Right lobe of liver (tissue), 6 donors: ENCODE results near the gene AHCYL2. TPM values are rescaled to one million over a fixed set of nuclear protein-coding genes. Genes with fewer than 3 reads are reported as not detected.

ENCODE experiments used
- ATAC-seq, 4 donors: fragments of 200-7000 bp; cut with Tn5 transposase; one replicate each; pipeline ENCODE4 v1.9.1; 2020; ENCODE audit warnings: mild to moderate bottlenecking in 4 of 4, moderate library complexity in 4 of 4
- DNase-seq, 3 donors: peaks; one replicate each; pipeline ENCODE4 v3.0.0-alpha.2; 2020
- H3K27ac ChIP-seq, 3 donors: fragments of 200-600 bp; one replicate each; pipeline ENCODE4 v1.8.0; 2022
- H3K27me3 ChIP-seq, 2 donors: fragments of 200-600 bp; one replicate each; pipeline ENCODE4 v1.8.0; 2022
- H3K36me3 ChIP-seq, 4 donors: fragments of 200-600 bp; sonication (generic) in 1 of 4; one replicate each; pipeline versions ENCODE4 v1.5.1 to v1.8.0; 2017 to 2022; ENCODE audit warnings: control low read depth in 1 of 4
- H3K4me1 ChIP-seq, 4 donors: fragments of 200-600 bp; sonication (generic) in 1 of 4; one replicate each; pipeline versions ENCODE4 v1.5.1 to v1.8.0; 2017 to 2022; ENCODE audit warnings: control low read depth in 1 of 4
- H3K4me3 ChIP-seq, 3 donors: fragments of 200-600 bp; one replicate each; pipeline ENCODE4 v1.8.0; 2022
- H3K9me3 ChIP-seq, 4 donors: fragments of 200-600 bp; sonication (generic) in 1 of 4; one replicate each; pipeline versions ENCODE4 v1.5.1 to v1.8.0; 2017 to 2022; ENCODE audit warnings: control low read depth in 1 of 4
- CTCF ChIP-seq, 4 donors: fragments of 200-600 bp in 3 of 4; fragments of 450-650 bp in 1 of 4; IDR thresholded peaks; one replicate each; pipeline versions ENCODE4 v1.5.1 to v1.8.0; 2016 to 2022; ENCODE audit warnings: antibody characterized with exemption in 4 of 4, mild to moderate bottlenecking in 2 of 4
- POLR2A ChIP-seq: fragments of 450-650 bp; IDR thresholded peaks from one replicate; pipeline ENCODE4 v1.6.1; 2017; ENCODE audit warnings: antibody characterized with exemption, mild to moderate bottlenecking
- WGBS: methylation state at CpG from one replicate; pipeline ENCODE4 v1.1.6; 2018; ENCODE audit warnings: low coverage, low lambda C conversion rate; ENCODE audit not compliant: insufficient coverage; ENCODE audit errors: missing lambda C conversion rate; 5-methylcytosine and 5-hydroxymethylcytosine counted together
- intact Hi-C, 2 donors: fragments of 100-400 bp; cut with DNase I; formaldehyde crosslinking; loops; one replicate each; pipeline versions ENCODE4 v1.11.2 to v1.14.1; 2022
- total RNA-seq, 6 experiments: library from RNA; depleted of rRNA in 2 of 6; stranded (reverse); fragments of >200 nt in 2 of 6; fragmentation: NEBNext Ultra II Directional in 3 of 6; extraction: Animal tissue kit (Norgen Biotek cat#: 25700) in 3 of 6; gene quantifications; one replicate each; pipeline versions ENCODE4 v1.1.0 to v1.2.4, GENCODE V29; 2016 to 2023
- donor health status: DM: no; HTN: yes; CAD: no.
- donor health status: DM: no; HTN: no; CAD: no.
- donor health status: DM: no; HTN: no; CAD: no.
- donor health status: DM: no; HTN: yes; CAD: no.
- donor health status: DM: no; HTN: yes; CAD: no.

AHCYL2 gene
- total RNA-seq, 6 experiments from 2014 or later = 6.1 to 9.3 (median 8.0) TPM

GRCh38 chr7:129452589-129453231, 227.9 kb downstream of the AHCYL2 start:
- 80% methylated on average over 1 of the region's 2 CpGs for WGBS
- Histone ChIP-seq H3K27ac (no peak overlapping the region), H3K36me3 (no peaks in the 10 kb centered on the region), H3K27me3 (no peaks in the 10 kb centered on the region), H3K4me1 (no peaks in the 10 kb centered on the region), H3K4me3 (no peak overlapping the region), H3K9me3 (no peaks in the 10 kb centered on the region)
- ATAC-seq = no peak
- TF ChIP-seq CTCF (IDR thresholded peaks at IDR 0.05) (no peak), POLR2A (no peak)
- no peak for DNase-seq
- intact Hi-C loops = no loop called here

GRCh38 chr7:129453510-129454248, 228.8 kb downstream of the AHCYL2 start:
- TF ChIP-seq POLR2A = no peak
- TF ChIP-seq CTCF (IDR thresholded peaks at IDR 0.05) = no peak
- no peaks in the 10 kb centered on the region for H3K36me3 ChIP-seq
- H3K4me1 ChIP-seq = no peaks in the 10 kb centered on the region
- no peaks in the 10 kb centered on the region for H3K27me3 ChIP-seq
- DNase-seq (no peak), ATAC-seq (no peak)
- no peak overlapping the region for H3K4me3 ChIP-seq
- no peak overlapping the region for H3K27ac ChIP-seq
- no peaks in the 10 kb centered on the region for H3K9me3 ChIP-seq
- no CpG with 5 or more reads among the region's 1 CpG for WGBS
- intact Hi-C loops = no loop called here

- Histone ChIP-seq H3K36me3 (no peaks in the 10 kb centered on the region), H3K9me3 (no peaks in the 10 kb centered on the region), H3K27ac (no peak overlapping the region), H3K4me3 (no peak overlapping the region), H3K4me1 (no peaks in the 10 kb centered on the region), H3K27me3 (no peaks in the 10 kb centered on the region)
- intact Hi-C loops = no loop called here
- no peak for DNase-seq
- 86% methylated on average over 4 of the region's 4 CpGs for WGBS
- no peak for ATAC-seq
- TF ChIP-seq CTCF (IDR thresholded peaks at IDR 0.05) (no peak), POLR2A (no peak)
Observed at GRCh38 chr7:129454249-129454551, 229.4 kb downstream of the AHCYL2 start.

GRCh38 chr7:129456421-129456820, 231.6 kb downstream of the AHCYL2 start:
- Histone ChIP-seq H3K27ac (no peak overlapping the region), H3K27me3 (no peaks in the 10 kb centered on the region), H3K36me3 (no peaks in the 10 kb centered on the region), H3K4me1 (no peaks in the 10 kb centered on the region), H3K4me3 (no peak overlapping the region), H3K9me3 (no peaks in the 10 kb centered on the region)
- DNase-seq (no peak), ATAC-seq (no peak)
- WGBS = 96% methylated on average over 5 of the region's 10 CpGs
- intact Hi-C loops = no loop called here
- TF ChIP-seq CTCF (IDR thresholded peaks at IDR 0.05) = no peak
- TF ChIP-seq POLR2A = no peak
